ENCODE results near the gene SLC39A8.
"Not testable (repeated sequence)": the region's sequence is repeated elsewhere in the genome, so short reads cannot be mapped to it uniquely, and the experiment has no call there.

The SLC39A8 gene

DNA sequence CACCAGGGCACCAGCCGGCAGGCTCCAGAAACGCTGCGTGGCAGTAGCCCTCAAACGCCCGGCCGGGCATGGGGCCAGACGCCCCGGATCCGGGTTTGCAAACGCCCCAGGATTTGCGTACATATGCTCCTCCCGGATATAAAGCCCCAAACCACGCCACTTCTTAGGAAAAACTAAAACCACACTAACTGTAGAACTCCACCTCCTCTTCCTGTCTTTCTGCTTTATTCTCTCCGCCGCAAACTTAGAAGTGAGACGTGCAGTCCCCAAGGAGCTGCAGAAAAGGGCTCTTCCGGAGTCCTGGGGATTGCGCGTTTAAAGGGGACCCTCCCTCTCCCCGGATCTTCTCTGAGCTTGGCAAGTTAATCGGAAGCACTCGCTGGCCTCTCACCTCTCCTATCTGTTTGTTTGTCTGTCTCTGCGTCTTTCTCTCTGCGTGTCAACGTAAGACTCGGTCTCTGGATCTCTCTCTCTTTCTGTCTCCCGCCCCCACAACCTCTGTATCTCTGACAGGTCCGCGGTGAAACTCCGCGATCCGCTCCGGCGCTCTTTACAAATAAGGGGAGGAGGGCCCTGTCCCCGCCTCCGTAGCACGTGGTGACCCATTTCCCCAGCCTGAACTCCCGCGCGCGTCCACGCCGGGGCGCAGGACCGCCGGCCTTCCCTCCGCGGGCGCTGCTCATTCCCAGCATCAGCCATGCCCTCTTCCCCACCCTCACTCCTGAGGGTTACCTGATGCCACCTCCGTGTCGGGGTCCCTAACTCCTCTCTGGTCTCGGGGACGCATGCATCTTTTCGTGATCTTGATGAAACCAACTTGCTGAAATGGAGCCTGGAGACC, at the start of gene SLC39A8:
Gene SLC39A8 (minus strand): TSS at position 529 of the 841 bp plus-strand sequence. CDS start 820 bp downstream, outside the sequence.
- peak; percentile 84 for DNase-seq (ENCODE audit: low read depth)

DNA sequence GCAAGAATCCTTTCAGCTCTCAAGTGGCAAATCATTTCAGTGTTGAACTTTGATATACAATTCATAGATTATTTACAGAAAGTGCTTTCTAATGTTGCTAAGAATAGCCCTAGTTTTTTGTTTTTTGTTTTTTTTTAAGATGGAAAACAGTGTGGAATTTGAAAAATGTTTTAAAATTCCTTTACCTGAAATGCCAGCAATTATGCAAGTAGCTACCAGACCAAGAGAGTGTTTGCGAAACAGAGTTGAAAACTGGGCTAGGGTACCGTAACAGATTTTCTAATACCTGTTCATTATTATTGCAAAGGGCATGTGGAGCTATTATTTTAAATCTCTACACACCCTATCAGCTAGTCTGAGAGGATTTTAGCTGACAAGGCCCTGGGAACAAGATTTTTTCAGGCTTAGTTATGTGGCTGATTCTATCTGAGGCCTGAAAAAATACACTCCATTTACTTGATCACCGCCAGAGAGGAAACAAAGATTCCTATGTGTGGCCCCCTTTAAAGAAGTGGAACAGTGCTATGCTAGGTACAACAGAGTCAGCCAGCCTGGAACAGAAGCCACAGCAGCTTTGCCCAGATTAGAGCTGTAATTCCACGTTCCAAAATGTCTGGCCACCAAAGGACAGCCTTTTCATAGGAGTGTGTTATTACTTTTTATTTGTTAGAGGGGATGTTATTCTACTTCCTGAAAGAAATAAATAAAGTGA, 46.9 kb upstream of the SLC39A8 start:
- no peak for DNase-seq (ENCODE audit: low read depth)

DNA sequence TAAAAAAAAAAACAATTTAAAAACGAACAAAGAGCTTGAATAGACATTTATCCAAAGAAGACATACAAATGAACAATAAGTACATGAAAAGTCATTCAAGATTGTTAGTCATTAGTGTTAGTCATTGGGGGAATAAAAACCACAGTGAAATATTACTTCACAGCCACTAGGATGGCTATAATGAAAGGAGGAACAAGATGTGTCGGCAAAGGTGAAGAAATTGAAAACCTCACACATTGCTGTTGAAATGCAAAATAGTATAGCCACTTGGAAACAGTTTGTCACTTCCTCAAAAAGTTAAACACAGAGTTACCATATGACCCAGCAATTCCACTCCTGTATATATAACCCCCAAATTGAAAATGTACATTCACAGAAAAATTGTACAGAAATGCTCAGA, 45.2 kb upstream of the SLC39A8 start:
- no peak for DNase-seq (ENCODE audit: low read depth)

GRCh38 chr4:102388611-102389010, 43.3 kb upstream of the SLC39A8 start:
- no peak for DNase-seq (ENCODE audit: low read depth)

GRCh38 chr4:102387552-102388150, 42.4 kb upstream of the SLC39A8 start:
- no peak for DNase-seq (ENCODE audit: low read depth)

- no peak for DNase-seq (ENCODE audit: low read depth)
Measured at GRCh38 chr4:102386966-102387365, 41.7 kb upstream of the SLC39A8 start.

DNA sequence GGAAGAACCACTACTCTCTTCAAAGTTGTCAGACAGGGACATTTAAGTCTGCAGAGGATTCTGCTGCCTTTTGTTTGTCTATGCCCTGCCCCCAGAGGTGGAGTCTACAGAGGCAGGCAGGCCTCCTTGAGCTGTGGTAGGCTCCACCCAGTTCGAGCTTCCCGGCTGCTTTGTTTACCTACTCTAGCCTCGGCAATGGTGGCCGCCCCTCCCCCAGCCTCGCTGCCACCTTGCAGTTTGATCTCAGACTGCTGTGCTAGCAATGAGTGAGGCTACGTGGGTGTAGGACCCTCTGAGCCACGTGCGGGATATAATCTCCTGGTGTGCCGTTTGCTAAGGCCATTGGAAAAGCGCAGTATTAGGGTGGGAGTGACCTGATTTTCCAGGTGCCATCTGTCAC, 35.0 kb upstream of the SLC39A8 start:
- not testable (repeated sequence) for DNase-seq (ENCODE audit: low read depth)

GRCh38 chr4:102362922-102363432, 17.7 kb upstream of the SLC39A8 start:
- no peak for DNase-seq (ENCODE audit: low read depth)

DNA sequence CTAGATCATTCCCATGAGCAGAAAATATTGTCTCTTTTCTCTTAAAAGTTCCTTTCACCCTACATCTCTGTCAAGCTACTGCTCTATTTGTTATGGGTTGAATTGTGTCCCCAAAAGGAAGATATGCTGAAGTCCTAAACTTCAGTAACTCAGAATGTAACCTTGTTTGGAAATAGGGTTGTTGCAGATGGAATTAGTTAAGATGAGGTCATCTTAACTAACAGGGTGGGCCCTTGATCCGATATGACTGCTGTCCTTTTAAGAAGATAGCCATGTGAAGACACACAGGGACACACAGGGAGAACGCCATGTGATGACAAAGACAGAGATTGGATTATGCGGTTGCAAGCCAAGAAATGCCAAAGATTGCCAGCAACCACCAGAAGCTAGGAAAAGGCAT, 12.8 kb upstream of the SLC39A8 start:
- no peak for DNase-seq (ENCODE audit: low read depth)

GRCh38 chr4:102357637-102358036, 12.4 kb upstream of the SLC39A8 start:
- DNase-seq (ENCODE audit: low read depth) = not testable (repeated sequence)

DNA sequence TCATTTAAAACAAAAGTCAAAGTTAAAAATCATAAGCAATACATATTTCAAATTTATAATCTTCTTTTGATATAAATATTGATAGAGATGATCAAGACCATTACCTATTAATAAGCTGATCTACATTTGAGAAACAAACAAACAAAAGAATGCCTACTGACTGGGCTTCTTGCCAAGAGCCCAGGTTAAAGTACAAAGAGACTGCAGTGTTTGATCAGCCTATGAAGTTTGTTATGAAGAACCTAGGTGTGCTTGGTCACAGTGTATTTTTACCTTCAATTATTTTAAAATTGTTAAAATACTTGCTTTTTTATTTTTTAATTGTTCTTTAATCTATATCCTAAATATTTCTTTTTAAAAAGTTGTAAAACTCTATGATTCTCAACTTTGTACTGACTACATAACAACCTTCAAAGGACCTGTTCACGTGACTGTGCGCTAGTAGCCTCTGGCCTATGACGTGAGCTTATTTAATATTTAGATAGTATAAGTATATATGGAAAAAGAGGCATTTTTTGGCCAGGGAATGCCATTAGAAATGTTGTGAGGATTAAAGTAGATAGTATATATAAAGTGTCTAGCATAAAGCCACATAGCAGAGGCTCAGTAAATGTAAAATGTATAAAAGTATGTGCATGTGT, 11.4 kb upstream of the SLC39A8 start:
- DNase-seq (ENCODE audit: low read depth) = no peak

GRCh38 chr4:102355748-102356147, 10.5 kb upstream of the SLC39A8 start:
- no peak for DNase-seq (ENCODE audit: low read depth)

DNA sequence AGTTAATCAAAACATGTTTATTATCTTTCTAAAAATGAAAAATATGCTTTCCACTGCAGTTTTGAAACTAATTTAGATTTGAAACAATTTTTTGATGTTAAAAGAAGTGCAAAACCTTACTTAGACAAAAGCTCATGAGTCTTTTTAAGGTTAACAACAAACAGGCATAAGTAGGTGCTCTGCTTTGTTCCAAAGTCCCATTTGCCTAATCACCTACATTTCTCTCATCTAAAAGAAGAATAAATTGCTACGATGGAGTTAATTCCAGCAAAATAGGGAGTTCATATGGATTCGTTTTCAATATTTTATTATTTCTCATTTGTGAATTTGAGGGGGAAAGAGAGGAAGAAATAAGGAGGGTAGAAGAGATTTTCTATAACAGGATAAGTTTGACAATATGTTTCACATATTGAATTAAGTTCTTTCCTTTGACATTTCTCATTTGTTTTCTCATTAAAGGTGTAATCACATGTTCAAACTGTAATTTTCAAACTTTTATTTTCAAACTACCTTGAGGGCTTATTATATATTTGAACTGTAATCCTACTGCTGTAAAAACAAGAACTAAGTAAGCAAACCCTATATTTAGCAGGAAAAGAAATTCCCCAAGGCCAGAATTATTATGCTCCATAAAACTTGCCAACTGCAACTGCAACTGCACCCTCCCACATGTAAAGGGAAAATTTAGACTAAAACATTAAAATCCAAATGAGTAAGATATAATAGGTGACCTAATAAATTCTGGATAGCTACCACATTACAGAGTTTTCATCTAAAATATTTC, 9.6 kb upstream of the SLC39A8 start:
- no peak for DNase-seq (ENCODE audit: low read depth)

DNA sequence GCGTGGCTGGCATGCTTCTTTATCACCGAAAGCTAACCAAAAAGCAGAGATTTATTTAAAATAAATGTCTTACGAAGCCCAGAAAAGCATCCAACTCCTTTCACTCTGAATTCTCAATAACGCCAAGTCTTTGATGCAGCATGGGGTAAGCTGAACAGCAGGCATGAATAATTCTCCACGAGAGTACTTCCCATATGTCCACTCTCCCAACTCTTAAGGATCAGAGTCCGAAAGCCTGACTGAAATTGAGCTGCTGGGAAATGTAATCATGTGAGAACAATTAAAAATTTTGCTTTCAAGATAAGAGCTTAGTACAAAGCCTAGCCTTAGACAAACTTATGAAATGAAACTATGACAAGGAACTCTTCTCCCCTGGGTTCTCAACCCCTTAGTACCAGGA, 7.5 kb upstream of the SLC39A8 start:
- DNase-seq (ENCODE audit: low read depth) = no peak

DNA sequence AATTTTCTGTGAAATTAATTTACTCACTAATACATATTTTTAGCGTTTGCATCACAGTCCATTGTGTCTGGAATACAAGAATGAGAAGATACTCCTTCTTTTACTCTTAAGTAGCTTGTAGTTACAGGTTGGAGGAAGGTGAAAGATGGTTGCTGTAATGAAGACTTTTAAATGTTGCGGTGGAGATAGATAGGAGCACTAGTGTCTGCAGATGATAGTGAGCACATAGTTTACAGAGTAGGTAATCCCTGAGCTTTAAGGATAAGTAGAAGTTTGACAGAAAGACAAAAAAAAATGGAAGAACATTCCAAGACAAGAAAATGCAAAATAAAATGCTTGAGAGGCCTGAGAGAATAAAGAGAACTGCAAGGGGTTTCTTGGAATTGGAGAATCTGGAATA, 5.4 kb upstream of the SLC39A8 start:
- no peak for DNase-seq (ENCODE audit: low read depth)

DNA sequence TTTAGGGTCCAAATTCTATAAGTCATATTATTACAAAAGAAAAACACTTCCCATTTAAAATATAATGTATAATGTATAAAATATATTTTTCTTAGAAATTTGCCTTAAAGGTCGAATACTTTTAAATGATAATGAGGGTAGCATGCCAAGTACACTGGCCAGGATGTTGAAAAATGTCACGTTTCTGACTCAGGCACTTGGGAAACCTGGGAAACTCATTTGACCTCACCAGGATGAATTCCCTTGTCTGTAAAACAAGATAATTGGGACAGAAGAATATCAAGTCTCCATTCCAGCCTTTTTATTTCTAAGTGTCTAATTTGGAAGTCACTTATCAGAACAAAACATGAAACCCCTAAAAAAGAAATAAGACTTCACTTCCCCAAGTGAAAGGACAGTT, 3.4 kb upstream of the SLC39A8 start:
- DNase-seq (ENCODE audit: low read depth) = no peak

DNA sequence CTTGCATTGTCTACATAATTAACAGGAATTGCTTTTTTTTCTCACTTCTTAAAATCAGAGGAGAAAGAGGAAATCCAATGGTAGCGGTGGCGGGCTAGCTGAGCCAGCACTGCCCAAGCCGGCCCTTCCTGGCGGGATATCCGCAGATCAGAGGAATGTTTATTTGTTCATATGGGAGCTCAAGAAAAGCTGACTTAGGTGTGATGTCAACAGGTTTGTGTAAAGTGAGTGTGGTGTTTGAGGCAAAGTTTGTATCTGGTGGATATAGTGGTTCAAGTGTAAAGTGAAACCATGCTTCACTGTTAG, 466 bp upstream of the SLC39A8 start:
- DNase-seq (ENCODE audit: low read depth) = no peak

DNA sequence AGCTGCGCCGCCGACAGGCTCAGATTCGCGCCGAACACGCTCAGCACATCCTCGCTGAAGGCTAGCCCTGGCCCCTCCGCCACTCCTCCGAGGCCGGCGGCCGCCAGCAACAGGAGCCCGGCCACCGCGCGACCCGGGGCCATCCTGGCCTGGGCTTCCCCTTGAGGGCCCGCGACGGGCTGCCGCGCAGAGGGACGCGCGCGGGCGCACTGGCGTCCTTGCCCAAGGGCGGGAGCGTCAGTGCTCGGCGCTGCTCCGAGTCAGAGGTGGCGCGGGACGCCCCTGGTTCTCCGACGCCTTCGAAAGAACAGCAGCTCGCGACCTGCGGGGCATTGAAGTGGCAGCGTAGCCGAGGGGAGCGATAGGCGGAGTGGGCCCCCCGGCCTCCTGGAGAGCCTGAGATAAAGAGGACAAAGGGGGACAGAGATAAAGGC, 745 bp downstream of the SLC39A8 start:
- DNase-seq (ENCODE audit: low read depth) = peak; percentile 72

DNA sequence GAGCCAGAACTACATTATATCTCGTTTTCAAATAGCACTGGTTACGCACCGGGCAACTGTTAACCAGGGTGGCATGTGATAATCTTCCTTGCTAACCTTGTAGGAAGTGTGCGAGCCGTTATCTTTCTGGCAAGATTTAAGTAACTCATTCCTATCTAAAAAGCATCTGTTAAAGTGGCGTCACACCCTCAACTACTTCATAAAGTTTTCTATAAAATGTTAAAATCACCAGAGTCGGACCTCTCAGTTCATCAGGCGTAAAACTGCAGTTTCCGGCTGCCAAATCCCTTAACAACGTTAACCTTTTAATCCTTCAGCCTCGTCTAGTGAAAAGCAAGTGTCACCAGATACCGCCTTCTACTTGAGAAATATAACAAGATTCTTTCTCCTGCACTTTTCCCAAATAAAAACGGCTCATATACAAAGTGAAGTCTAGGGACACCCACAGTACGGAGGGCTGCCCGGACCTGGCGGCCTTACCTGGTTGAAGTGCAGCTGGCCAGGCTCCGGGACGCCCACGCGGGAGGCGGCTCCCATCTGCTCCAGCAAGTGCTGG, 1.2 kb downstream of the SLC39A8 start:
- peak; percentile 66 for DNase-seq (ENCODE audit: low read depth)

GRCh38 chr4:102342404-102343074, 2.7 kb downstream of the SLC39A8 start:
- no peak for DNase-seq (ENCODE audit: low read depth)

DNA sequence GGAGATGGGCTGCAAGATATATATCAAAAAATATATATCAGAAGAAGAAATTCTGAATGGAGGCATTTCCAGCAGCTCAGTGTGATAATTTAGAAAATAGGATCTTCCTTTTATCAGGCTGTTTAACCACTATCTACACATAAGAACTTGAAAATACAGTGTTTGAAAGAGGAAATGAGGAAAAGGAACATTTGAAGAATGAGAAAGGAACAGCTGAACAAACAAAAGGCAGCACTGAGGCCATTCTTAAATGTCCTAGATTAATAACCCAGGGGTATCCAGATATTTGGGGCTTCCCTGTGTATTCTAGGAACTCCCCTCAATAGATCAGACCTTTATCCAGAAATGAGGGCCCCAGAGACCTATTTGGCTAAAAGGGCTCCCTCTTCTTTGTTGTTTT, 4.1 kb downstream of the SLC39A8 start:
- DNase-seq (ENCODE audit: low read depth) = no peak

All from activated T-cell treated with anti-CD3 and anti-CD28 coated beads for 48 hours (primary cell).